ENCODE results near the gene FICD. TPM values are rescaled to one million over a fixed set of nuclear protein-coding genes. Genes with fewer than 3 reads are reported as not detected.
A peak's percentile ranks its signal among the peaks of the same experiment; 100 is the strongest.

Gene FICD
- total and polyA plus RNA-seq, 11 donors, result 1.4 to 6.6 (median 3.5) TPM

- DNase-seq, result no peak
- H3K4me3 ChIP-seq, result no peak overlapping the region
- no peak for ATAC-seq
- no peaks in the 10 kb centered on the region for H3K36me3 ChIP-seq
- 62 to 72% (median 66%) methylated on average over 2 of the region's 2 CpGs for WGBS, 4 donors
- H3K4me1 ChIP-seq, result no peaks in the 10 kb centered on the region
- no peak for TF ChIP-seq POLR2A (IDR thresholded peaks at IDR 0.05)
- no peak for TF ChIP-seq CTCF (IDR thresholded peaks at IDR 0.05)
- H3K27me3 ChIP-seq, result peaks cover 0 to 25% (median 0%) of the 10 kb centered on the region in 9 donors
- H3K27ac ChIP-seq, result no peak overlapping the region
- intact Hi-C loops (cut with DNase I), result no loop called here
- peaks cover 0 to 16% (median 1%) of the 10 kb centered on the region in 12 donors for H3K9me3 ChIP-seq
Measured at GRCh38 chr12:108491256-108491655, 23.8 kb upstream of the FICD start.

DNA sequence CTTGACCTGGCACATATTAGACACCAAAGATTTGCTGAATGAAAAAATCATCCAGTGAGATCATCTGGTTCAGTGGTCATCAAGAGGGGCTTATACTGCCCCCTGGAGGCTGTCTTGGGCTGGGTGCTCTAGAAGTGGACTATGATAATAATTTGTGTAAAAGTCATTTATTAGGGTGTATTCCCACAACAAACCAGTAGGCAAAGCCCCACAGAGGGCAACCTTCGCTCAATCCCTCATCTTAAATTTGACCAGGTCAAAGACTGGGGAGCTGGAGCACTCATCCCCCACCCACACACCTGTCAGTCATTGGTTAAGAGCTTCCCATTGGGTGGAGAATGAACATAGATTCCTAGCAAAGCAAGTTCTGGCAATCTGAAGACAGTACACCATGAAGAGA is 20.0 kb upstream of the FICD start:
- no peaks in the 10 kb centered on the region for H3K9me3 ChIP-seq
- H3K36me3 ChIP-seq, result no peaks in the 10 kb centered on the region
- H3K4me1 ChIP-seq, result no peaks in the 10 kb centered on the region
- no peak for ATAC-seq
- no peak overlapping the region for H3K27ac ChIP-seq
- no peak for TF ChIP-seq POLR2A (IDR thresholded peaks at IDR 0.05)
- TF ChIP-seq CTCF (IDR thresholded peaks at IDR 0.05), result peak in 10 of 12 donors; percentile 20 to 58 (median 45)
- intact Hi-C loops (cut with DNase I), result no loop called here
- 30 to 56% (median 38%) methylated on average over 1 of the region's 1 CpG for WGBS, 4 donors
- H3K4me3 ChIP-seq, result no peak overlapping the region
- peaks cover 0 to 48% (median 0%) of the 10 kb centered on the region in 9 donors for H3K27me3 ChIP-seq
- no peak for DNase-seq

DNA sequence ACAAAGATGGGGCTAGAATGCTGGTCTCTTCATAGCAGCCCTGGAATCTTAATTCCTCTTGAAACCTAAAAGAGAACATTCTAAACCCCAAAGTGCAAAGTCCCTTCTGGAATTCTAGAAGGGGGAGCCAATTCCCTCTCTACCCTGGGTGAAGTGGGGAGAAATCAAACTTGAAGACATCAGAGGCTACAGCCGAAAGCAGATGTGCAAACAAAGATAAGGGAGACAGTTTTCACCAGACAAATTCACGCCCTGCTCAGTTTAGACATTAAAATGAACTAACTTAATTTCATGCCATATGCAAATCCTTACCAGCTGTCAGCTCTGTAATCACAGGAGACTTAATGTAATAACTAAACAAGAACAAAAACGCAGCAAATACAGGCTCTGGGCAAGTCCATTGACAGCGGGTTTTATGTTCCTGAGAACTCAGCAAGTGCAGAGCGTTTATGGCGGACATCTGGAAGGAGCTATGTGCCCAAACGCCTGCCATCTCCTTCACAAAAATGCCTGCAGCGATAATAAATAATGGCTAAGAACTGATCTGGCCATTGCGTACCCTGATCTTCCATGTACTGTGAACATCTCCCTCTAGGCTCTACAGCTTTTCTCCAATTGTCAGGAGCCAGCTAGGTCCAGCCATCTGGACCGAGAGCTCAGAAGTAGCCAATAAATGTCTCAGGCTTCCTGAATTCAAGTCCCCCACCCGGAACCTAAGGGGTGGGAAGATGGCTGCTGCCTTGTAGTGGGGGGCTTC is 19.1 kb upstream of the FICD start:
- ATAC-seq (no peak), DNase-seq (no peak)
- 67 to 72% (median 69%) methylated on average over 11 of the region's 11 CpGs for WGBS, 4 donors
- Histone ChIP-seq H3K36me3 (no peaks in the 10 kb centered on the region), H3K27me3 (peaks cover 0 to 53% (median 0%) of the 10 kb centered on the region in 9 donors), H3K4me3 (no peak overlapping the region), H3K9me3 (no peaks in the 10 kb centered on the region), H3K27ac (no peak overlapping the region), H3K4me1 (no peaks in the 10 kb centered on the region)
- intact Hi-C loops (cut with DNase I), result no loop called here
- TF ChIP-seq CTCF (IDR thresholded peaks at IDR 0.05), result no peak

DNA sequence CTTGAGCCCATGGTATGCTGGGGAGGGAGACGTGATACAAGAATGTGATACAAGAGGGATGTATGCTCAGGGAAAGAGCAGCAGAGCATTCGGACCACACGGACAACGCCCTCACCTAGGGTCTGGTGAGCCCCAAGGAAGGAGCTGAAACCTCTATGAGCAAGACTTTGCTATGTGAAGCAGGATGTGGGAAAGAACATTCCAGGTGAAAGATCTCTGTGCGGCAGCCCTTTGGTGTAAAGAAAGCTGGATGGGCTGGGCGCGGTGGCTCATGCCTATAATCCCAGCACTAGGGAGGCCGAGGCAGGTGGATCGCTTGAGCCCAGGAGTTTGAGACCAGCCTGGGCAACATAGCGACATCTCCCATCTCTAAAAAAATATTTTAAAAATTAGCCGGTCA is 16.9 kb upstream of the FICD start:
- Histone ChIP-seq H3K4me1 (no peaks in the 10 kb centered on the region), H3K36me3 (no peaks in the 10 kb centered on the region), H3K4me3 (no peak overlapping the region), H3K27me3 (peaks cover 0 to 53% (median 0%) of the 10 kb centered on the region in 9 donors), H3K9me3 (peaks cover 0 to 9% (median 4%) of the 10 kb centered on the region in 12 donors), H3K27ac (no peak overlapping the region)
- DNase-seq (no peak), ATAC-seq (no peak)
- intact Hi-C loops (cut with DNase I), result no loop called here
- TF ChIP-seq CTCF (IDR thresholded peaks at IDR 0.05), result no peak
- no peak for TF ChIP-seq POLR2A (IDR thresholded peaks at IDR 0.05)
- 77 to 82% (median 79%) methylated on average over 11 of the region's 11 CpGs for WGBS, 4 donors
